SK-N-SH (cell line): ENCODE measurements around the gene AKR1E2.

Experiments
- FOXM1 ChIP-seq: IDR thresholded peaks from 2 replicates; pipeline ENCODE4 v1.4.0; 2012; ENCODE audit warnings: low read depth, mild to moderate bottlenecking
- GABPA ChIP-seq: IDR thresholded peaks from 2 replicates; pipeline ENCODE4 v1.4.0; 2012; ENCODE audit warnings: low read depth, mild to moderate bottlenecking
- GATA2 ChIP-seq: sonication (generic); formaldehyde crosslinking; IDR thresholded peaks from 2 replicates; pipeline ENCODE4 v1.5.0; 2020; ENCODE audit warnings: mild to moderate bottlenecking, missing genetic modification reagents
- IRF3 ChIP-seq: fragments of 150-350 bp; IDR thresholded peaks from 2 replicates; pipeline ENCODE4 v1.6.1; 2016; ENCODE audit warnings: mild to moderate bottlenecking, low read depth, low read length
- MXI1 ChIP-seq: IDR thresholded peaks from 2 replicates; pipeline ENCODE4 v1.6.1; 2012; ENCODE audit warnings: mild to moderate bottlenecking, low read depth, low read length, improper control_type of control experiment
- POLR2AphosphoS5 ChIP-seq: IDR thresholded peaks from 2 replicates; pipeline ENCODE4 v1.6.1; 2012; ENCODE audit warnings: low read depth, low read length
- RAD21 ChIP-seq: IDR thresholded peaks from 2 replicates; pipeline ENCODE4 v1.6.1; 2012; ENCODE audit warnings: mild to moderate bottlenecking, low read length
- RFX5 ChIP-seq: IDR thresholded peaks from 2 replicates; pipeline ENCODE4 v1.6.1; 2012; ENCODE audit warnings: mild to moderate bottlenecking, improper control_type of control experiment, low read length
- TAF1 ChIP-seq: IDR thresholded peaks from 2 replicates; pipeline ENCODE4 v1.6.1; 2012; ENCODE audit warnings: low read depth, mild to moderate bottlenecking, low read length, moderate library complexity, borderline replicate concordance
- TF ChIP-seq, protein P1 (sequence below): IDR thresholded peaks from 2 replicates; pipeline ENCODE4 v1.6.1; 2012; ENCODE audit warnings: mild to moderate bottlenecking, low read depth, low read length, moderate library complexity
- TF ChIP-seq, protein P2 (sequence below): fragments of 200-600 bp; sonication (generic); IDR thresholded peaks from 2 replicates; pipeline ENCODE4 v1.6.1; 2017; ENCODE audit warnings: antibody characterized with exemption, mild to moderate bottlenecking, moderate library complexity
- TF ChIP-seq, protein P3 (sequence below): IDR thresholded peaks from 2 replicates; pipeline ENCODE4 v1.4.0; 2012; ENCODE audit warnings: low read depth, borderline replicate concordance

GRCh38 chr10:4822208-4822607 is 3.8 kb upstream of the AKR1E2 start:
- no peak for TF ChIP-seq POLR2AphosphoS5
- no peak for TF ChIP-seq RAD21
- TF ChIP-seq TAF1, result no peak
- TF ChIP-seq, protein P1, sequence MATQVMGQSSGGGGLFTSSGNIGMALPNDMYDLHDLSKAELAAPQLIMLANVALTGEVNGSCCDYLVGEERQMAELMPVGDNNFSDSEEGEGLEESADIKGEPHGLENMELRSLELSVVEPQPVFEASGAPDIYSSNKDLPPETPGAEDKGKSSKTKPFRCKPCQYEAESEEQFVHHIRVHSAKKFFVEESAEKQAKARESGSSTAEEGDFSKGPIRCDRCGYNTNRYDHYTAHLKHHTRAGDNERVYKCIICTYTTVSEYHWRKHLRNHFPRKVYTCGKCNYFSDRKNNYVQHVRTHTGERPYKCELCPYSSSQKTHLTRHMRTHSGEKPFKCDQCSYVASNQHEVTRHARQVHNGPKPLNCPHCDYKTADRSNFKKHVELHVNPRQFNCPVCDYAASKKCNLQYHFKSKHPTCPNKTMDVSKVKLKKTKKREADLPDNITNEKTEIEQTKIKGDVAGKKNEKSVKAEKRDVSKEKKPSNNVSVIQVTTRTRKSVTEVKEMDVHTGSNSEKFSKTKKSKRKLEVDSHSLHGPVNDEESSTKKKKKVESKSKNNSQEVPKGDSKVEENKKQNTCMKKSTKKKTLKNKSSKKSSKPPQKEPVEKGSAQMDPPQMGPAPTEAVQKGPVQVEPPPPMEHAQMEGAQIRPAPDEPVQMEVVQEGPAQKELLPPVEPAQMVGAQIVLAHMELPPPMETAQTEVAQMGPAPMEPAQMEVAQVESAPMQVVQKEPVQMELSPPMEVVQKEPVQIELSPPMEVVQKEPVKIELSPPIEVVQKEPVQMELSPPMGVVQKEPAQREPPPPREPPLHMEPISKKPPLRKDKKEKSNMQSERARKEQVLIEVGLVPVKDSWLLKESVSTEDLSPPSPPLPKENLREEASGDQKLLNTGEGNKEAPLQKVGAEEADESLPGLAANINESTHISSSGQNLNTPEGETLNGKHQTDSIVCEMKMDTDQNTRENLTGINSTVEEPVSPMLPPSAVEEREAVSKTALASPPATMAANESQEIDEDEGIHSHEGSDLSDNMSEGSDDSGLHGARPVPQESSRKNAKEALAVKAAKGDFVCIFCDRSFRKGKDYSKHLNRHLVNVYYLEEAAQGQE, result no peak
- no peak for TF ChIP-seq RFX5
- TF ChIP-seq, protein P2, sequence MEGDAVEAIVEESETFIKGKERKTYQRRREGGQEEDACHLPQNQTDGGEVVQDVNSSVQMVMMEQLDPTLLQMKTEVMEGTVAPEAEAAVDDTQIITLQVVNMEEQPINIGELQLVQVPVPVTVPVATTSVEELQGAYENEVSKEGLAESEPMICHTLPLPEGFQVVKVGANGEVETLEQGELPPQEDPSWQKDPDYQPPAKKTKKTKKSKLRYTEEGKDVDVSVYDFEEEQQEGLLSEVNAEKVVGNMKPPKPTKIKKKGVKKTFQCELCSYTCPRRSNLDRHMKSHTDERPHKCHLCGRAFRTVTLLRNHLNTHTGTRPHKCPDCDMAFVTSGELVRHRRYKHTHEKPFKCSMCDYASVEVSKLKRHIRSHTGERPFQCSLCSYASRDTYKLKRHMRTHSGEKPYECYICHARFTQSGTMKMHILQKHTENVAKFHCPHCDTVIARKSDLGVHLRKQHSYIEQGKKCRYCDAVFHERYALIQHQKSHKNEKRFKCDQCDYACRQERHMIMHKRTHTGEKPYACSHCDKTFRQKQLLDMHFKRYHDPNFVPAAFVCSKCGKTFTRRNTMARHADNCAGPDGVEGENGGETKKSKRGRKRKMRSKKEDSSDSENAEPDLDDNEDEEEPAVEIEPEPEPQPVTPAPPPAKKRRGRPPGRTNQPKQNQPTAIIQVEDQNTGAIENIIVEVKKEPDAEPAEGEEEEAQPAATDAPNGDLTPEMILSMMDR, result no peak
- TF ChIP-seq GATA2 (CRISPR knock-in tag), result no peak
- TF ChIP-seq, protein P3, sequence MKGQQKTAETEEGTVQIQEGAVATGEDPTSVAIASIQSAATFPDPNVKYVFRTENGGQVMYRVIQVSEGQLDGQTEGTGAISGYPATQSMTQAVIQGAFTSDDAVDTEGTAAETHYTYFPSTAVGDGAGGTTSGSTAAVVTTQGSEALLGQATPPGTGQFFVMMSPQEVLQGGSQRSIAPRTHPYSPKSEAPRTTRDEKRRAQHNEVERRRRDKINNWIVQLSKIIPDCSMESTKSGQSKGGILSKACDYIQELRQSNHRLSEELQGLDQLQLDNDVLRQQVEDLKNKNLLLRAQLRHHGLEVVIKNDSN, result no peak
- no peak for TF ChIP-seq GABPA
- TF ChIP-seq FOXM1, result no peak
- TF ChIP-seq IRF3, result no peak
- no peak for TF ChIP-seq MXI1
